ENCODE measurements around the gene SLC35E1.

SLC35E1 gene

GRCh38 chr19:16542045-16542909 lies 29.9 kb downstream of the SLC35E1 start, which contains the start of gene CHERP:
Gene CHERP, minus strand, starts transcription at chr19:16542437. Its CDS starts 59 bp downstream, at chr19:16542378.
- DNase-seq, result peak; percentile 39 to 40

- DNase-seq, result no peak
Observed at GRCh38 chr19:16541526-16542044, 30.6 kb downstream of the SLC35E1 start.

- DNase-seq, result no peak
Observed at GRCh38 chr19:16540948-16541347, 31.3 kb downstream of the SLC35E1 start.

- DNase-seq, result no peak
Observed at GRCh38 chr19:16537111-16537510, 35.1 kb downstream of the SLC35E1 start.

- no peak for DNase-seq
Observed at GRCh38 chr19:16536130-16536529, 36.1 kb downstream of the SLC35E1 start.

GRCh38 chr19:16535381-16535780 lies 36.8 kb downstream of the SLC35E1 start:
- DNase-seq, result no peak

GRCh38 chr19:16532440-16533234 lies 39.6 kb downstream of the SLC35E1 start:
- no peak for DNase-seq

GRCh38 chr19:16531380-16531669 lies 40.9 kb downstream of the SLC35E1 start:
- DNase-seq, result no peak

- DNase-seq, result no peak
Observed at GRCh38 chr19:16530540-16531379, 41.5 kb downstream of the SLC35E1 start.

- DNase-seq, result no peak
Observed at GRCh38 chr19:16529466-16530144, 42.6 kb downstream of the SLC35E1 start.

GRCh38 chr19:16527971-16528521 lies 44.2 kb downstream of the SLC35E1 start:
- no peak for DNase-seq

GRCh38 chr19:16527334-16527935 lies 44.8 kb downstream of the SLC35E1 start:
- DNase-seq, result no peak

GRCh38 chr19:16525751-16526481 lies 46.3 kb downstream of the SLC35E1 start:
- DNase-seq, result no peak

- DNase-seq, result no peak
Observed at GRCh38 chr19:16524991-16525734, 47.1 kb downstream of the SLC35E1 start.

- DNase-seq, result no peak
Observed at GRCh38 chr19:16522559-16523377, 49.4 kb downstream of the SLC35E1 start.

- no peak for DNase-seq
Observed at GRCh38 chr19:16521715-16522289, 50.4 kb downstream of the SLC35E1 start.

GRCh38 chr19:16520986-16521624 lies 51.1 kb downstream of the SLC35E1 start:
- DNase-seq, result no peak

Data from NCI-H187 (cell line).